ENCODE results near the gene VSX2. TPM values are rescaled to one million over a fixed set of nuclear protein-coding genes. Genes with fewer than 3 reads are reported as not detected.

The VSX2 gene
- total RNA-seq, 3 donors from 2014 or later (not counting 1 experiment from before 2014, with no cell fraction given): not detected

DNA sequence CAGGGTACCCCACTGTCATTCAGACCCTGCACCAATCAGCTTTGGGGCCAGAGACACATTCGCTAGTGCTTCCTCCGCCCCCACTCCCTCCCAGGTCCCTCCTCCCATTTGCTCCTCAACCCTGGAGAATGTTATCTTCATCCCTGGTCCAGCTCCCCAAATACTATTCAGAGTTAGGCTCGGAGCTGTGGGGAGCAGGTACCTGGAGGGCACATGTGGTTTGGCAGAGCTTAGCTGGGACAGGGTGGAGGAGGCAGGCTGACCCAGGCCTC is 19.5 kb downstream of the VSX2 start:
- intact Hi-C loops (cut with micrococcal nuclease): no loop called here
- TF ChIP-seq CTCF (IDR thresholded peaks at IDR 0.05): no peak
- ATAC-seq (no peak), DNase-seq (no peak)
- Histone ChIP-seq H3K4me1 (ENCODE audit: control insufficient read depth, insufficient read depth, low read length) (peaks cover 16% of the 10 kb centered on the region), H3K36me3 (ENCODE audit: control insufficient read depth, insufficient read depth, low read length) (no peaks in the 10 kb centered on the region), H3K27me3 (ENCODE audit: control insufficient read depth, insufficient read depth, low read length) (peaks cover 7% of the 10 kb centered on the region), H3K4me3 (ENCODE audit: low read length) (no peak overlapping the region), H3K9me3 (ENCODE audit: control insufficient read depth, insufficient read depth, low read length) (no peaks in the 10 kb centered on the region), H3K27ac (ENCODE audit: low read length) (no peak overlapping the region)
- Mint-ChIP-seq H3K27me3 (ENCODE audit: low read depth in 2 of 2) (no peaks in the 10 kb centered on the region), H3K4me3 (no peak overlapping the region), H3K9me3 (no peaks in the 10 kb centered on the region), H3K4me1 (peaks cover 0 to 6% of the 10 kb centered on the region in 2 donors), H3K27ac (no peak overlapping the region), H3K36me3 (no peaks in the 10 kb centered on the region)
- 78% methylated on average over 3 of the region's 3 CpGs for WGBS (ENCODE audit: insufficient coverage)

- H3K36me3 Mint-ChIP-seq: no peaks in the 10 kb centered on the region
- no peak overlapping the region for H3K27ac Mint-ChIP-seq
- intact Hi-C loops (cut with micrococcal nuclease): no loop called here
- no peak for DNase-seq
- peaks cover 16% of the 10 kb centered on the region for H3K4me1 ChIP-seq (ENCODE audit: control insufficient read depth, insufficient read depth, low read length)
- H3K4me3 ChIP-seq (ENCODE audit: low read length): no peak overlapping the region
- peaks cover 7% of the 10 kb centered on the region for H3K27me3 ChIP-seq (ENCODE audit: control insufficient read depth, insufficient read depth, low read length)
- H3K9me3 Mint-ChIP-seq: no peaks in the 10 kb centered on the region
- no peaks in the 10 kb centered on the region for H3K27me3 Mint-ChIP-seq (ENCODE audit: low read depth in 2 of 2)
- TF ChIP-seq CTCF (IDR thresholded peaks at IDR 0.05): no peak
- no peak overlapping the region for H3K27ac ChIP-seq (ENCODE audit: low read length)
- peaks cover 0 to 6% of the 10 kb centered on the region in 2 donors for H3K4me1 Mint-ChIP-seq
- WGBS (ENCODE audit: insufficient coverage): 97% methylated on average over 12 of the region's 12 CpGs
- no peaks in the 10 kb centered on the region for H3K9me3 ChIP-seq (ENCODE audit: control insufficient read depth, insufficient read depth, low read length)
- ATAC-seq: no peak
- no peaks in the 10 kb centered on the region for H3K36me3 ChIP-seq (ENCODE audit: control insufficient read depth, insufficient read depth, low read length)
- H3K4me3 Mint-ChIP-seq: no peak overlapping the region
Observed at GRCh38 chr14:74259513-74259912, 20.3 kb downstream of the VSX2 start.

DNA sequence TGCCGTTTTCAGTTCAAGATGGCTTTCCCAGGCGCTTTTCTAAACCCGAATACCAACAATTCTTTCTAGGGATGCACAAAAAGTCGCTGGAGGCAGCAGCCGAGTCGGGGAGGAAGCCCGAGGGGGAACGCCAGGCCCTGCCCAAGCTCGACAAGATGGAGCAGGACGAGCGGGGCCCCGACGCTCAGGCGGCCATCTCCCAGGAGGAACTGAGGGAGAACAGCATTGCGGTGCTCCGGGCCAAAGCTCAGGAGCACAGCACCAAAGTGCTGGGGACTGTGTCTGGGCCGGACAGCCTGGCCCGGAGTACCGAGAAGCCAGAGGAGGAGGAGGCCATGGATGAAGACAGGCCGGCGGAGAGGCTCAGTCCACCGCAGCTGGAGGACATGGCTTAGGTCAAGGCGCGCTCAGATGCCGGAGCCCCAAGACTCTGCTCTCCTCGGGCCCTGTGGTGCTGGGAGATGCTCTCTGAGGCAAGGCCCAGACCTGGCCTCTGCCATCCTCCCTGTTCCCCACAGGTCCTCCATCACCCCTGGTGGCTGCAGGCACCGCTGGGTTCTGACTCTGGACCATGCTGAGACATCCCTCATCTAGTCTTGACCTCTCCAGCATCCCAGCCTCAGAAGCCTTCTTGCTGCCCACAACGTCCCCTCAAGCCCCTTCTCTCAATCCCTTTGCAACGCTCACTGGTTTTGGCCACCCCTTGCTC is 21.4 kb downstream of the VSX2 start:
- Histone ChIP-seq H3K27me3 (ENCODE audit: control insufficient read depth, insufficient read depth, low read length) (peaks cover 7% of the 10 kb centered on the region), H3K4me3 (ENCODE audit: low read length) (no peak overlapping the region), H3K9me3 (ENCODE audit: control insufficient read depth, insufficient read depth, low read length) (no peaks in the 10 kb centered on the region), H3K27ac (ENCODE audit: low read length) (no peak overlapping the region), H3K4me1 (ENCODE audit: control insufficient read depth, insufficient read depth, low read length) (peaks cover 16% of the 10 kb centered on the region), H3K36me3 (ENCODE audit: control insufficient read depth, insufficient read depth, low read length) (no peaks in the 10 kb centered on the region)
- H3K27me3 Mint-ChIP-seq (ENCODE audit: low read depth in 2 of 2): no peaks in the 10 kb centered on the region
- intact Hi-C loops (cut with micrococcal nuclease): no loop called here
- no peaks in the 10 kb centered on the region for H3K36me3 Mint-ChIP-seq
- WGBS (ENCODE audit: insufficient coverage): 95% methylated on average over 29 of the region's 29 CpGs
- TF ChIP-seq CTCF (IDR thresholded peaks at IDR 0.05): no peak
- H3K4me3 Mint-ChIP-seq: no peak overlapping the region
- H3K27ac Mint-ChIP-seq: no peak overlapping the region
- H3K9me3 Mint-ChIP-seq: no peaks in the 10 kb centered on the region
- peaks cover 0 to 6% of the 10 kb centered on the region in 2 donors for H3K4me1 Mint-ChIP-seq
- ATAC-seq (no peak), DNase-seq (no peak)

- no peaks in the 10 kb centered on the region for H3K27me3 Mint-ChIP-seq (ENCODE audit: low read depth in 2 of 2)
- Histone ChIP-seq H3K27me3 (ENCODE audit: control insufficient read depth, insufficient read depth, low read length) (peaks cover 7% of the 10 kb centered on the region), H3K9me3 (ENCODE audit: control insufficient read depth, insufficient read depth, low read length) (no peaks in the 10 kb centered on the region), H3K4me1 (ENCODE audit: control insufficient read depth, insufficient read depth, low read length) (peaks cover 16% of the 10 kb centered on the region), H3K4me3 (ENCODE audit: low read length) (no peak overlapping the region), H3K27ac (ENCODE audit: low read length) (no peak overlapping the region), H3K36me3 (ENCODE audit: control insufficient read depth, insufficient read depth, low read length) (no peaks in the 10 kb centered on the region)
- intact Hi-C loops (cut with micrococcal nuclease): no loop called here
- TF ChIP-seq CTCF (IDR thresholded peaks at IDR 0.05): no peak
- no peak overlapping the region for H3K4me3 Mint-ChIP-seq
- no peak overlapping the region for H3K27ac Mint-ChIP-seq
- 76% methylated on average over 4 of the region's 4 CpGs for WGBS (ENCODE audit: insufficient coverage)
- H3K9me3 Mint-ChIP-seq: no peaks in the 10 kb centered on the region
- H3K4me1 Mint-ChIP-seq: peaks cover 0 to 6% of the 10 kb centered on the region in 2 donors
- ATAC-seq: no peak
- H3K36me3 Mint-ChIP-seq: no peaks in the 10 kb centered on the region
- DNase-seq: no peak
Observed at GRCh38 chr14:74261288-74261687, 22.0 kb downstream of the VSX2 start.

Data from natural killer cell (primary cell).